ENCODE measurements around the gene RNF14. TPM values are rescaled to one million over a fixed set of nuclear protein-coding genes. Genes with fewer than 3 reads are reported as not detected.

Gene RNF14
- total and polyA plus RNA-seq, 10 of the 15 experiments (the other 5 are each of a cell fraction or from before 2014, with no cell fraction given), result 13.2 to 41.8 (median 28.3) TPM

DNA sequence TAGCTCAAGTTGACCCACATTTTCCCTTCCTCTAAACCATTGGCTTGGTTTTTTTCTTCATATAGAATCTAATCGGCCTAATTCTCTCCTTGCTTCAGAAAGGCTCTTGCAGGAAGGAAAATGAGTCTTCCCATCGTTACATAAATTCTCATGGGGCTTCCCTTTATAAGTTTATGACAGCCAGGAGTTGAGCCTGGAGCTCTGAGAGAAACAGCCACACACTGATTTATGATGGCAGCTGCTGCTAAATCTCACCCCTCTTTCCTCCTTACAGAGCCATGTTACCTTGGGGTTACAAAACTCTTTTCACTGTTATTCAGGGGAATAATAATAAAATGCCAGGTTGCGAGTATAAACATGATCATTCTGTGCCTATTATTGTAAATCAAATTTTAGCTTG lies 5.2 kb upstream of the RNF14 start:
- in situ Hi-C loops (cut with MboI), result no loop called here
- H3K79me2 ChIP-seq (ENCODE audit: control insufficient read depth, insufficient read depth, low read length), result no peaks in the 10 kb centered on the region
- POLR2A ChIA-PET, result interaction anchor here (0.5 to 1.2 kb wide), 2 partner anchors 313 to 349 kb away, joined by 3 read pairs; partner anchors contain the start of gene FCHSD1
- intact Hi-C loops (cut with micrococcal nuclease; ENCODE audit: unreplicated experiment), result loop anchor here (10.0 kb wide), 2 partner anchors 299 to 369 kb away; no protein-coding TSS in a partner anchor
- no peaks in the 10 kb centered on the region for H3K27me3 ChIP-seq (replicated peaks in 1 of 2; ENCODE audit: control insufficient read depth in 2 of 2, insufficient read depth in 2 of 2, low read length in 1 of 2)
- no peak overlapping the region for H3K27ac ChIP-seq (ENCODE audit: control insufficient read depth, insufficient read depth)
- 63% methylated on average over 3 of the region's 3 CpGs for WGBS (ENCODE audit: insufficient coverage, insufficient replicate concordance, low lambda C conversion rate, missing lambda C conversion rate)
- peaks cover 3% of the 10 kb centered on the region for H3K4me1 ChIP-seq (ENCODE audit: control insufficient read depth, insufficient read depth, low read length)
- no peaks in the 10 kb centered on the region for H4K20me1 ChIP-seq (ENCODE audit: control insufficient read depth, insufficient read depth)
- DNase-seq (ENCODE audit: low read depth, low spot score), result no peak
- RAD21 ChIA-PET (ENCODE audit: unreplicated experiment), result interaction anchor here (1.4 to 1.5 kb wide), 2 partner anchors 82 to 272 kb away, joined by 3 to 6 read pairs; no protein-coding TSS in a partner anchor
- CTCF ChIA-PET, result interaction anchor here (0.6 to 2.1 kb wide), 12 partner anchors 9 to 1535 kb away, joined by 3 to 11 read pairs (median 4); partner anchors contain the start of gene DELE1
- H2AFZ ChIP-seq (ENCODE audit: control insufficient read depth, low read depth, low read length), result no peak overlapping the region
- no peak for TF ChIP-seq NFIC (IDR thresholded peaks at IDR 0.05; ENCODE audit: low read depth, low read length)
- TF ChIP-seq FOS (IDR thresholded peaks at IDR 0.05; ENCODE audit: borderline replicate concordance, extremely low read depth, insufficient read length), result no peak
- TF ChIP-seq YY1 (IDR thresholded peaks at IDR 0.05; ENCODE audit: low read depth, low read length), result no peak
- no peak for TF ChIP-seq DPF2 (IDR thresholded peaks at IDR 0.05)
- no peak for TF ChIP-seq SP1 (IDR thresholded peaks at IDR 0.05; ENCODE audit: low read depth, low read length)
- TF ChIP-seq NFYA (IDR thresholded peaks at IDR 0.05; ENCODE audit: borderline replicate concordance, low read depth, low read length), result no peak
- TF ChIP-seq RB1 (IDR thresholded peaks at IDR 0.05; ENCODE audit: borderline replicate concordance), result no peak
- no peak for TF ChIP-seq ZNF24 (IDR thresholded peaks at IDR 0.05)
- no peak for TF ChIP-seq HDAC6 (IDR thresholded peaks at IDR 0.05; ENCODE audit: unreplicated experiment)
- TF ChIP-seq, protein P1, sequence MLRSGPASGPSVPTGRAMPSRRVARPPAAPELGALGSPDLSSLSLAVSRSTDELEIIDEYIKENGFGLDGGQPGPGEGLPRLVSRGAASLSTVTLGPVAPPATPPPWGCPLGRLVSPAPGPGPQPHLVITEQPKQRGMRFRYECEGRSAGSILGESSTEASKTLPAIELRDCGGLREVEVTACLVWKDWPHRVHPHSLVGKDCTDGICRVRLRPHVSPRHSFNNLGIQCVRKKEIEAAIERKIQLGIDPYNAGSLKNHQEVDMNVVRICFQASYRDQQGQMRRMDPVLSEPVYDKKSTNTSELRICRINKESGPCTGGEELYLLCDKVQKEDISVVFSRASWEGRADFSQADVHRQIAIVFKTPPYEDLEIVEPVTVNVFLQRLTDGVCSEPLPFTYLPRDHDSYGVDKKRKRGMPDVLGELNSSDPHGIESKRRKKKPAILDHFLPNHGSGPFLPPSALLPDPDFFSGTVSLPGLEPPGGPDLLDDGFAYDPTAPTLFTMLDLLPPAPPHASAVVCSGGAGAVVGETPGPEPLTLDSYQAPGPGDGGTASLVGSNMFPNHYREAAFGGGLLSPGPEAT (IDR thresholded peaks at IDR 0.05; ENCODE audit: low read depth), result no peak
- TF ChIP-seq CBX5 (IDR thresholded peaks at IDR 0.05; ENCODE audit: low read depth), result no peak
- no peak for TF ChIP-seq EP300 (IDR thresholded peaks at IDR 0.05; ENCODE audit: borderline replicate concordance in 1 of 2, control insufficient read depth in 1 of 2, low read depth in 2 of 2, low read length in 2 of 2)
- TF ChIP-seq FOXK2 (IDR thresholded peaks at IDR 0.05), result no peak
- TF ChIP-seq, protein P2, sequence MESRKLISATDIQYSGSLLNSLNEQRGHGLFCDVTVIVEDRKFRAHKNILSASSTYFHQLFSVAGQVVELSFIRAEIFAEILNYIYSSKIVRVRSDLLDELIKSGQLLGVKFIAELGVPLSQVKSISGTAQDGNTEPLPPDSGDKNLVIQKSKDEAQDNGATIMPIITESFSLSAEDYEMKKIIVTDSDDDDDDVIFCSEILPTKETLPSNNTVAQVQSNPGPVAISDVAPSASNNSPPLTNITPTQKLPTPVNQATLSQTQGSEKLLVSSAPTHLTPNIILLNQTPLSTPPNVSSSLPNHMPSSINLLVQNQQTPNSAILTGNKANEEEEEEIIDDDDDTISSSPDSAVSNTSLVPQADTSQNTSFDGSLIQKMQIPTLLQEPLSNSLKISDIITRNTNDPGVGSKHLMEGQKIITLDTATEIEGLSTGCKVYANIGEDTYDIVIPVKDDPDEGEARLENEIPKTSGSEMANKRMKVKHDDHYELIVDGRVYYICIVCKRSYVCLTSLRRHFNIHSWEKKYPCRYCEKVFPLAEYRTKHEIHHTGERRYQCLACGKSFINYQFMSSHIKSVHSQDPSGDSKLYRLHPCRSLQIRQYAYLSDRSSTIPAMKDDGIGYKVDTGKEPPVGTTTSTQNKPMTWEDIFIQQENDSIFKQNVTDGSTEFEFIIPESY (IDR thresholded peaks at IDR 0.05), result no peak
- H3K9me3 ChIP-seq (replicated peaks; ENCODE audit: control insufficient read depth, insufficient read depth, low read length), result no peaks in the 10 kb centered on the region
- no peak for ATAC-seq
- no peak overlapping the region for H3K9ac ChIP-seq (ENCODE audit: control insufficient read depth, insufficient read depth, low read length)
- H3K4me2 ChIP-seq (ENCODE audit: control insufficient read depth, insufficient read depth), result no peak overlapping the region
- BruUV-seq (replicated peaks), result no TSS peak
- no peak for FAIRE-seq
- SMC1A ChIA-PET (ENCODE audit: uncharacterized antibody, unreplicated experiment), result interaction anchor here (1.0 to 1.2 kb wide), 2 partner anchors 40 to 84 kb away, joined by 3 read pairs; partner anchors contain the start of gene DELE1
- no peak overlapping the region for H3K4me3 ChIP-seq
- no peaks in the 10 kb centered on the region for H3K36me3 ChIP-seq (ENCODE audit: control insufficient read depth in 2 of 2, insufficient read depth in 2 of 2, low read length in 1 of 2)
